CD14-positive monocyte (primary cell): ENCODE data around the gene UBE4A. TPM values are rescaled to one million over a fixed set of nuclear protein-coding genes. Genes with fewer than 3 reads are reported as not detected.

ENCODE experiments used
- DNase-seq, 3 donors: peaks; one replicate each; pipeline ENCODE4 v3.0.0-alpha.2; 2011 to 2022
- H2AFZ ChIP-seq: 2 replicates; pipeline ENCODE4 v1.6.0; 2012; ENCODE audit warnings: mild to moderate bottlenecking, low read depth, low read length, inconsistent platforms; ENCODE audit not compliant: insufficient read depth, poor library complexity, severe bottlenecking
- H3K27ac ChIP-seq, 2 donors: 1 replicate in 1 of 2; 2 replicates in 1 of 2; pipeline ENCODE4 v1.5.1; 2012 to 2013; ENCODE audit warnings: low read length in 2 of 2, control low read depth in 1 of 2, inconsistent platforms in 1 of 2, low read depth in 1 of 2, mild to moderate bottlenecking in 1 of 2
- H3K27me3 ChIP-seq, 2 donors: one replicate each; pipeline versions ENCODE4 v1.6.0 to v1.6.1; 2011 to 2013; ENCODE audit warnings: low read length in 2 of 2; ENCODE audit not compliant: control insufficient read depth in 2 of 2, insufficient read depth in 2 of 2
- H3K36me3 ChIP-seq, 2 donors: replicated peaks in 1 of 2; 1 replicate in 1 of 2; 2 replicates in 1 of 2; pipeline versions ENCODE4 v1.5.1 to v1.6.1; 2012 to 2013; ENCODE audit warnings: low read length in 2 of 2, control low read depth in 1 of 2, inconsistent platforms in 1 of 2, mild to moderate bottlenecking in 1 of 2; ENCODE audit not compliant: insufficient read depth in 2 of 2, control insufficient read depth in 1 of 2
- H3K4me1 ChIP-seq, 2 donors: 1 replicate in 1 of 2; 2 replicates in 1 of 2; pipeline versions ENCODE4 v1.5.1 to v1.6.1; 2012 to 2013; ENCODE audit warnings: low read length in 2 of 2, control low read depth in 1 of 2, inconsistent platforms in 1 of 2, mild to moderate bottlenecking in 1 of 2, moderate library complexity in 1 of 2; ENCODE audit not compliant: insufficient read depth in 2 of 2, control insufficient read depth in 1 of 2
- H3K4me2 ChIP-seq: replicated peaks from 2 replicates; pipeline ENCODE3; 2012; ENCODE audit warnings: low read length, moderate library complexity, mild to moderate bottlenecking; ENCODE audit not compliant: poor library complexity, severe bottlenecking; ENCODE audit errors: extremely low read depth
- H3K4me3 ChIP-seq, 3 experiments: fragments of 200-600 bp in 1 of 3; sonication (generic) in 1 of 3; replicated peaks in 1 of 3; 1 replicate in 2 of 3; 2 replicates in 1 of 3; pipeline ENCODE4 v1.5.1; 2011 to 2013; ENCODE audit warnings: low read length in 3 of 3, mild to moderate bottlenecking in 3 of 3, control low read depth in 2 of 3, low read depth in 2 of 3, inconsistent platforms in 1 of 3, moderate library complexity in 1 of 3
- H3K79me2 ChIP-seq: 2 replicates; pipeline ENCODE4 v1.6.0; 2012; ENCODE audit warnings: mild to moderate bottlenecking, control low read depth, inconsistent platforms, low read length, moderate library complexity; ENCODE audit not compliant: insufficient read depth
- H3K9ac ChIP-seq: 2 replicates; pipeline ENCODE4 v1.6.0; 2017; ENCODE audit warnings: low read length, mild to moderate bottlenecking; ENCODE audit not compliant: insufficient read depth, poor library complexity, severe bottlenecking
- H3K9me3 ChIP-seq, 2 donors: replicated peaks in 1 of 2; 1 replicate in 1 of 2; 2 replicates in 1 of 2; pipeline versions ENCODE4 v1.5.1 to v1.6.1; 2012 to 2013; ENCODE audit warnings: low read length in 2 of 2, control low read depth in 1 of 2; ENCODE audit not compliant: control insufficient read depth in 1 of 2, insufficient read depth in 1 of 2
- H4K20me1 ChIP-seq: 2 replicates; pipeline ENCODE4 v1.6.0; 2012; ENCODE audit warnings: mild to moderate bottlenecking, low read length, control low read depth, moderate library complexity; ENCODE audit not compliant: insufficient read depth
- H3K27ac Mint-ChIP-seq, 7 donors: one replicate each; pipeline ENCODE4 v1.8.0; 2020; ENCODE audit warnings: mild to moderate bottlenecking in 7 of 7, mixed read lengths in 7 of 7, moderate library complexity in 6 of 7, inconsistent platforms in 2 of 7
- H3K27me3 Mint-ChIP-seq, 3 donors: one replicate each; pipeline ENCODE4 v1.8.0; 2021 to 2022; ENCODE audit warnings: low read depth in 3 of 3, mild to moderate bottlenecking in 3 of 3, mixed read lengths in 3 of 3, moderate library complexity in 3 of 3, inconsistent platforms in 1 of 3
- H3K36me3 Mint-ChIP-seq, 2 donors: one replicate each; pipeline ENCODE4 v1.8.0; 2020; ENCODE audit warnings: mixed read lengths in 2 of 2, inconsistent platforms in 1 of 2, mild to moderate bottlenecking in 1 of 2
- H3K4me1 Mint-ChIP-seq: one replicate; pipeline ENCODE4 v1.8.0; 2020; ENCODE audit warnings: mild to moderate bottlenecking, mixed read lengths
- H3K4me3 Mint-ChIP-seq, 2 donors: one replicate each; pipeline ENCODE4 v1.8.0; 2020; ENCODE audit warnings: mild to moderate bottlenecking in 2 of 2, mixed read lengths in 2 of 2, moderate library complexity in 1 of 2
- H3K9me3 Mint-ChIP-seq, 7 donors: one replicate each; pipeline ENCODE4 v1.8.0; 2020 to 2022; ENCODE audit warnings: mixed read lengths in 7 of 7, mild to moderate bottlenecking in 6 of 7, moderate library complexity in 6 of 7, inconsistent platforms in 2 of 7
- WGBS: methylation state at CpG from one replicate; pipeline ENCODE4 v1.1.5; 2013; ENCODE audit warnings: missing lambda C conversion rate; ENCODE audit not compliant: insufficient coverage; 5-methylcytosine and 5-hydroxymethylcytosine counted together
- intact Hi-C, 2 donors: fragments of 100-400 bp; cut with micrococcal nuclease; formaldehyde crosslinking; loops; one replicate each; pipeline versions ENCODE4 v1.15.0 to v1.15.1; 2023
- polyA plus RNA-seq, 3 donors: library from polyadenylated mRNA; depleted of rRNA in 1 of 3; unstranded in 2 of 3; stranded (reverse) in 1 of 3; fragments of 300-500 nt in 2 of 3; fragments of >200 nt in 1 of 3; fragmentation: Illumina TruSeq in 2 of 3; gene quantifications; 1 replicate in 2 of 3; 2 replicates in 1 of 3; pipeline ENCODE4 v1.2.3, GENCODE V29; 2012 to 2021
- TF ChIP-seq, protein P1 (sequence below): fragments of 200-600 bp; IDR thresholded peaks from one replicate; pipeline ENCODE4 v1.8.0; 2022; ENCODE audit warnings: antibody characterized with exemption, mild to moderate bottlenecking

The UBE4A gene
- polyA plus RNA-seq, 3 donors, result 21.6 to 33.9 (median 22.7) TPM

DNA sequence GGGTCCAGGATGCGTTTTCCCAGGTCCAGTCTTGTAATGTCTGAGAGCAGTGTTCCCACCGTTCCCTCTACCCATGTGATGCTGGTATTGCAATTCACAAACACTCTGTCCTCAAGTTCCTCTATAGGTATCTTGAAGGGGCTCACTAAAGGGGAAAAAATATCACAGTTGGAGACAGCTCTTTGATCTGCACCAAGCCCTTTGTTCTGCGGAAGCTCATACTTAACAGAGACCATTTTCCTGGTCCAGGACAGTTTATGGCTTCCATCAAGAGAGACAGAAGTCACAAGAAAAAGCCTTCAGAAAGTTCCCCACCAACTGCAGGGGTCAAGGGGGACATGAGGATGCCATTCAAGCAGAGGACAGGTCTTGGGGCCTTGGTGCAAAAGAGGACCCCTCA lies 19.0 kb upstream of the UBE4A start:
- Histone ChIP-seq H3K27me3 (no peaks in the 10 kb centered on the region), H3K9me3 (no peaks in the 10 kb centered on the region), H3K79me2 (no peaks in the 10 kb centered on the region), H3K27ac (no peak overlapping the region), H3K36me3 (no peaks in the 10 kb centered on the region), H3K4me1 (no peaks in the 10 kb centered on the region), H2AFZ (no peak overlapping the region), H4K20me1 (no peaks in the 10 kb centered on the region), H3K9ac (no peak overlapping the region), H3K4me3 (no peak overlapping the region), H3K4me2 (no peak overlapping the region)
- H3K4me3 Mint-ChIP-seq, result no peak overlapping the region
- TF ChIP-seq, protein P1, sequence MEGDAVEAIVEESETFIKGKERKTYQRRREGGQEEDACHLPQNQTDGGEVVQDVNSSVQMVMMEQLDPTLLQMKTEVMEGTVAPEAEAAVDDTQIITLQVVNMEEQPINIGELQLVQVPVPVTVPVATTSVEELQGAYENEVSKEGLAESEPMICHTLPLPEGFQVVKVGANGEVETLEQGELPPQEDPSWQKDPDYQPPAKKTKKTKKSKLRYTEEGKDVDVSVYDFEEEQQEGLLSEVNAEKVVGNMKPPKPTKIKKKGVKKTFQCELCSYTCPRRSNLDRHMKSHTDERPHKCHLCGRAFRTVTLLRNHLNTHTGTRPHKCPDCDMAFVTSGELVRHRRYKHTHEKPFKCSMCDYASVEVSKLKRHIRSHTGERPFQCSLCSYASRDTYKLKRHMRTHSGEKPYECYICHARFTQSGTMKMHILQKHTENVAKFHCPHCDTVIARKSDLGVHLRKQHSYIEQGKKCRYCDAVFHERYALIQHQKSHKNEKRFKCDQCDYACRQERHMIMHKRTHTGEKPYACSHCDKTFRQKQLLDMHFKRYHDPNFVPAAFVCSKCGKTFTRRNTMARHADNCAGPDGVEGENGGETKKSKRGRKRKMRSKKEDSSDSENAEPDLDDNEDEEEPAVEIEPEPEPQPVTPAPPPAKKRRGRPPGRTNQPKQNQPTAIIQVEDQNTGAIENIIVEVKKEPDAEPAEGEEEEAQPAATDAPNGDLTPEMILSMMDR, result no peak
- intact Hi-C loops, result no loop called here
- DNase-seq, result no peak
- no peaks in the 10 kb centered on the region for H3K9me3 Mint-ChIP-seq
- H3K27me3 Mint-ChIP-seq, result peaks cover 2 to 5% (median 4%) of the 10 kb centered on the region in 3 donors
- H3K27ac Mint-ChIP-seq, result peak overlapping the region in 1 of 7 donors; percentile 31
- H3K36me3 Mint-ChIP-seq, result no peaks in the 10 kb centered on the region
- H3K4me1 Mint-ChIP-seq, result no peaks in the 10 kb centered on the region
- WGBS, result 100% methylated on average over 1 of the region's 3 CpGs

DNA sequence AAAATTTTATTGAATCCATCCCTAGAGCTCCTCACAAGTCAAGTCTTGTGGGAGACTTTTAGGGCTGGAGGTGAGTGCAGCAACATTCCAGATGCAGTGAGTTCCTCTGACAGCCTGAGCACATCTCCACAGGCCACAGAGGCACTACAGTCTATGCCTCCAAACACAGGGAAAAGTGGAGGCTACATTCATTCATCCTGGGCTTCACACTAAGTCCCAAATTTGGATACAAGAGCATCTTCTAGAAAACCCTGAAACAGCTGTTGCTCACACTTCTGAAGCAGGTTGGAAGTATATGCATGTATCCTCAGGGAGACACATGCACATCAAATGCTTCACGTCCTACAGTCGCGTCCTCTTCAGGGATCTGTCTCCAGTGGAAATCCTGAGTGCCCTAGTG lies 18.1 kb upstream of the UBE4A start:
- Mint-ChIP-seq H3K36me3 (no peaks in the 10 kb centered on the region), H3K4me3 (no peak overlapping the region), H3K27me3 (peaks cover 2 to 7% (median 4%) of the 10 kb centered on the region in 3 donors), H3K27ac (peak overlapping the region in 1 of 7 donors; percentile 42), H3K4me1 (no peaks in the 10 kb centered on the region), H3K9me3 (no peaks in the 10 kb centered on the region)
- Histone ChIP-seq H3K36me3 (no peaks in the 10 kb centered on the region), H3K4me2 (no peak overlapping the region), H2AFZ (no peak overlapping the region), H3K9ac (no peak overlapping the region), H3K27ac (no peak overlapping the region), H3K79me2 (no peaks in the 10 kb centered on the region), H3K9me3 (no peaks in the 10 kb centered on the region), H3K27me3 (no peaks in the 10 kb centered on the region), H4K20me1 (no peaks in the 10 kb centered on the region), H3K4me3 (no peak overlapping the region), H3K4me1 (no peaks in the 10 kb centered on the region)
- DNase-seq, result no peak
- WGBS, result 100% methylated on average over 3 of the region's 3 CpGs
- TF ChIP-seq, protein P1, result no peak
- intact Hi-C loops, result no loop called here
